Fibroblast of lung (primary cell): ENCODE measurements around the gene SEL1L2.

Source experiments
- EZH2 ChIP-seq: IDR thresholded peaks from 2 replicates; pipeline ENCODE4 v1.5.1; 2012; ENCODE audit warnings: low read length, control low read depth, mild to moderate bottlenecking; ENCODE audit errors: missing control alignments
- TF ChIP-seq, protein P1 (sequence below), 2 donors: IDR thresholded peaks in 1 of 2; conservative IDR thresholded peaks in 1 of 2; 1 replicate in 1 of 2; 2 replicates in 1 of 2; pipeline ENCODE4 v1.5.1; 2011 to 2012; ENCODE audit warnings: low read length in 2 of 2, control low read depth in 1 of 2, inconsistent platforms in 1 of 2, low read depth in 1 of 2, mild to moderate bottlenecking in 1 of 2

- TF ChIP-seq, protein P1, sequence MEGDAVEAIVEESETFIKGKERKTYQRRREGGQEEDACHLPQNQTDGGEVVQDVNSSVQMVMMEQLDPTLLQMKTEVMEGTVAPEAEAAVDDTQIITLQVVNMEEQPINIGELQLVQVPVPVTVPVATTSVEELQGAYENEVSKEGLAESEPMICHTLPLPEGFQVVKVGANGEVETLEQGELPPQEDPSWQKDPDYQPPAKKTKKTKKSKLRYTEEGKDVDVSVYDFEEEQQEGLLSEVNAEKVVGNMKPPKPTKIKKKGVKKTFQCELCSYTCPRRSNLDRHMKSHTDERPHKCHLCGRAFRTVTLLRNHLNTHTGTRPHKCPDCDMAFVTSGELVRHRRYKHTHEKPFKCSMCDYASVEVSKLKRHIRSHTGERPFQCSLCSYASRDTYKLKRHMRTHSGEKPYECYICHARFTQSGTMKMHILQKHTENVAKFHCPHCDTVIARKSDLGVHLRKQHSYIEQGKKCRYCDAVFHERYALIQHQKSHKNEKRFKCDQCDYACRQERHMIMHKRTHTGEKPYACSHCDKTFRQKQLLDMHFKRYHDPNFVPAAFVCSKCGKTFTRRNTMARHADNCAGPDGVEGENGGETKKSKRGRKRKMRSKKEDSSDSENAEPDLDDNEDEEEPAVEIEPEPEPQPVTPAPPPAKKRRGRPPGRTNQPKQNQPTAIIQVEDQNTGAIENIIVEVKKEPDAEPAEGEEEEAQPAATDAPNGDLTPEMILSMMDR (conservative IDR thresholded peaks at IDR 0.05 in 1 of 2, IDR thresholded peaks at IDR 0.05 in 1 of 2; ENCODE audit: low read depth in 1 of 2, low read length in 2 of 2), result no peak
- TF ChIP-seq EZH2, result no peak
Observed at GRCh38 chr20:13821876-13822275, 168.5 kb downstream of the SEL1L2 start.
